ENCODE data around the gene OTOG.

The OTOG gene

DNA sequence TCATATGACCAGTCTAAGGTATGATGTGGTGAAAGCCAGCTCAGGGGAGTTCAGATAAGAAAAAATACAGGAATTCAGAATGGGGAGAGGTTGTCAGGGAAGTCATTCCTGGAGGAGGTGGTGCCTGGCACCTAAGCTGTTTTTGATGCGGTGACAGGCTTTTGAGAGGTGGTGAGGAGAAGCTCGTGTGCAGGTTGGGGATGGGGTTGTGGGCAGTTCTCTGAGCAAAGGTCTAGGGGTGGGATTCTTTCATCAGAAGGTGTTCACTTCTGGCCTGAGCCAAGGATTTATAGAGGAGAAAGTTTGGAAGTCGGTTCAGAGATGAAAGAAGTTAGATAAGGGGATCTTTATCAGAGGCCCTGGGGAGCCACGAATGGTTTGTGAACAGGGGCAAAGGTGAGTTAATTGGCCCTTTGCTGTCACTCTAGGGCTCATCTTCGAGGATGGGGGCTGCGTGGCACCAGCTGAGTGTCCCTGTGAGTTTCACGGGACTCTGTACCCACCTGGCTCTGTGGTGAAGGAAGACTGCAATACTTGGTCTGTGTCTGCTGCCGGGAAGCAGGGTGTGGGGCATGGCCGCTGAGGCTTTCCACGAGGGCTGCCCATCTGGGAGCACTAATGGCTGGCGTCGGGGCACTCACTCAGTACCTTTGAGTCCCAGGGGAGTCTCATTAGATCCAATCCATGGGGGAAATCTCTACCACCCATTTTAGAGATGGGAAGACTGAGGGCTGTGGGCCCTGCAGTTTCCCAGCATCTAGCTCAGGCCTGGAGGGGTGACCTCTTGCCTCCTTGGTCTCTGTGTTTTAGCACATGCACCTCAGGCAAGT lies 13.4 kb downstream of the OTOG start:
- no peak for DNase-seq (ENCODE audit: low read depth in 2 of 2)

DNA sequence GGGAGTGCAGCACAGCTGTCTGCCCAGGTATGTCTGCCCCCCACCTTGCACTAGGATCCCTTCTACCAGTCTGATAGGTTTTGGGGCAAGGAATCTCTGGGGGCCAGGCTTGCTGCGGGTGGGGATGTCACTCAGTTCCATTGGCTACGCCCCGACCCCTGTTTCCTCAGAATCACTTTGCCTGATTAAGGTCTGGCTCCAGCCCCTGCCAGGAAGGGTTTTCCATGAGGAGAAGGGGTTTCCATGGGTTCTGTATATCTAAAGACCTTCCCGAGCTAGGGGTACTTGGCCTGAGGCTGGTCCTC lies 14.0 kb downstream of the OTOG start:
- no peak for DNase-seq (ENCODE audit: low read depth in 2 of 2)

DNA sequence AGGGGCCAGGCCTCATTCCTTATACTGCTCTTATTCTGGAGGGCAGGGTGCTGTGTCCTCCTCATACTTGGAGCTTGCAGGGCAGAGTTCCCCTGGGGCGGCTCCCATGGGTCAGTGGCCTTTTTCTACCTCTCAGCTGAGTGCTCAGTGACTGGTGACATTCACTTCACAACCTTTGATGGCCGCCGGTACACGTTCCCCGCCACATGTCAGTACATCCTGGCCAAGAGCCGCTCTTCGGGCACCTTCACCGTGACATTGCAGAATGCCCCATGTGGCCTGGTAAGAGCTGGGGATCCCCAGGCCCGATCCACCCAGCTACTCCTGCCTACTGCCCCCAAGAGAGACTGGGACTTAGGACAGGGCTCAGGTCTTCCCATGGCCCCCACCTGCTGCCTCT lies 14.5 kb downstream of the OTOG start:
- DNase-seq (ENCODE audit: low read depth in 2 of 2): no peak

DNA sequence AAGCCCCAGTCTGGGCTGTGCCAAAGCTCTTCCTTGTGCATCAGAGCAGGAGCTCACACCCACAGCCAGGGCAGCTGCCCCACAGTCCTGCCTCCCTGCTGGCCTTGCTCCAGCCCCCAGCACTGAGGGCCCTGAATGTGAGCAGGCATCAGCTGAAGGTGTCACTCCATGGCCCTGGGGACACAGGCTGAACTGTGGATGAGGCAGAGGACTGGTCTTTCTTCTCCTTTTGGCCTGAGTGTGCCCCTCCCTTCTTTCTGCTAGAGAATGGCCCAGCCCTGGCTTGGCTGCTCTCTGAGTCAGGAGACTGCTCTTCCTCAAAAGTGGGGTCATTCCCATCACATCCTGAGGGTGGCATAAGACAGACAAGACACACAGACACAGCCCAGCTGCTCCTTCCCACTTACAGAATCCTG lies 16.2 kb downstream of the OTOG start:
- DNase-seq (ENCODE audit: low read depth in 2 of 2): no peak

DNA sequence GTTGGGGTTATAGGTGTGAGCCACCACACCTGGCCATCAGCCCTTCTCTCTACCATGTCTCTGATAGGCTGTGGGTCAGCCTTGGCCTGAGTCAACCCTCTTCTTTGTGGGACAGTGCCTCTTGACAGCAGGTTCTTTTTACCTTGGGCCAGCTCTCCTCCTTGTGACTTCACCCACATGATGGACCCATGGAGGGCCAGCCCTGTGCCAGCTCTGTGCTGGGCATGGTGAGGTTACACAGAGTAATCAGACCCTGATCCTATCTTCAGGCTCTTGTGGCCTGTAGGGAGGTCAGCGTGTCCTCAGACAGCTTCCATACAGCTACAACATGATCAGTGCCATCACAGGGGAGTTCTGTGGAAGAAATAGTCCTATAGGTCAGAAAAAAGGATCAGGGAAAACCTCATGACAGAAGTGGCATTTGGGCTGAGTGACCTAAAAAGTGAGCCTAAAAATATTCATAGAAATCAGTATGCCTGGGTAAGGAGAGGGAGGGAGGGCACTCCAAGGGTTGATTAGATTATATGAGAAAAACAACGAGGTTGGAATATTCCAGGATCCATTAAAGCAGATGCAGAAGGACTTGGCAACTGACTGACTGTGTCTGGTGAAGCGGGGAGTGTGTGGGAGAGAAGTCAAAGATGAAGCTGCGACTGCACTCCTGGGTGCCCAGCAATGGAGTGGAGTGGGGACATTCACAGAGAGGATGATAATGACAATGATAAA lies 17.1 kb downstream of the OTOG start:
- DNase-seq (ENCODE audit: low read depth in 2 of 2): no peak

DNA sequence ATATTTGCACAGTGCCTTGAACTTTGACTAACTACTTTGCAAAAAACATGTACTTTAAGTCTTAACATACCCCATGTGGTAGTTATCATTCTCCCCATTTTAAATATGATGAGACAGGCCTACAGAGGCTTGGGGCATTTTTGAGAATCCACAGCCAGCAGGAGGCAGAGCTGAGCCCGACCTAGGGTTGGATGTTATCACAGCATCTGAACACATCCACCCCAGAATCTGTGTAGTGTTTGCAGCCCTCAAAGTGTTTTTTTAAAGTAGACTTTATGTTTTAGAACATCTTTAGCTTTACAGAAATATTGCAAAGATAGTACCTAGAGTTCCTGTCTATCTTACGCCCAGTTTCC lies 17.6 kb downstream of the OTOG start:
- DNase-seq (ENCODE audit: low read depth in 2 of 2): no peak

DNA sequence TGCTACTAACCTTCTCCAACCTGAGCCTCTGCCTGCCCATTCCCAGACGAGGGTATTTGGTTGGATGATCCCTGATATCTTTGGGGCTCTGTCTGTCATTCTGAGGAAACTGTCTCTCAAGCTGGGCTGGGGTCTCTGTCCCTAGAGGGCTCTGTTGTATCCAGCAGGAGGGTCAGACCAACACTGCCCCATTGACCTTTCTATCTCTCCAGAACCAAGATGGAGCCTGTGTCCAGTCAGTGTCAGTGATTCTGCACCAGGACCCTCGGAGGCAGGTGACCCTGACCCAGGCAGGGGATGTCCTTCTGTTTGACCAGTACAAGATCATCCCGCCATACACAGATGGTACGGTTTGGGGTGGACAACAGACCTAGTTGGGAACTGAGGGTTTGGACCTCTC lies 21.9 kb downstream of the OTOG start:
- DNase-seq (ENCODE audit: low read depth in 2 of 2): no peak

DNA sequence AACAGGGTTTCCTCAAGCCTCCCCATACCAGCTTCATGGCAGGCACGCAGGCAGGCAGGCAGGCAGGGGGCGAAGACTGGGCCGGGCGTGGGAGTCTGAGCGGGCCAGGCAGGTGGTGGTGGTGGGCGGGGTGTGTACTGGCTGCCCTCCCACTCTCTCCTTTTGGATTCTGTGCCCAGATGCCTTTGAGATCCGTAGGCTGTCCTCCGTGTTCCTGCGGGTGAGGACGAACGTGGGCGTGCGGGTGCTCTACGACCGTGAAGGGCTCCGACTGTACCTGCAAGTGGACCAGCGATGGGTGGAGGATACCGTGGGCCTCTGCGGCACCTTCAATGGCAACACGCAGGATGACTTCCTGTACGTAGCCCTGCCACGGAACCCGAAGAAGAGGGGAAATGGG lies 23.0 kb downstream of the OTOG start:
- no peak for DNase-seq (ENCODE audit: low read depth in 2 of 2)

DNA sequence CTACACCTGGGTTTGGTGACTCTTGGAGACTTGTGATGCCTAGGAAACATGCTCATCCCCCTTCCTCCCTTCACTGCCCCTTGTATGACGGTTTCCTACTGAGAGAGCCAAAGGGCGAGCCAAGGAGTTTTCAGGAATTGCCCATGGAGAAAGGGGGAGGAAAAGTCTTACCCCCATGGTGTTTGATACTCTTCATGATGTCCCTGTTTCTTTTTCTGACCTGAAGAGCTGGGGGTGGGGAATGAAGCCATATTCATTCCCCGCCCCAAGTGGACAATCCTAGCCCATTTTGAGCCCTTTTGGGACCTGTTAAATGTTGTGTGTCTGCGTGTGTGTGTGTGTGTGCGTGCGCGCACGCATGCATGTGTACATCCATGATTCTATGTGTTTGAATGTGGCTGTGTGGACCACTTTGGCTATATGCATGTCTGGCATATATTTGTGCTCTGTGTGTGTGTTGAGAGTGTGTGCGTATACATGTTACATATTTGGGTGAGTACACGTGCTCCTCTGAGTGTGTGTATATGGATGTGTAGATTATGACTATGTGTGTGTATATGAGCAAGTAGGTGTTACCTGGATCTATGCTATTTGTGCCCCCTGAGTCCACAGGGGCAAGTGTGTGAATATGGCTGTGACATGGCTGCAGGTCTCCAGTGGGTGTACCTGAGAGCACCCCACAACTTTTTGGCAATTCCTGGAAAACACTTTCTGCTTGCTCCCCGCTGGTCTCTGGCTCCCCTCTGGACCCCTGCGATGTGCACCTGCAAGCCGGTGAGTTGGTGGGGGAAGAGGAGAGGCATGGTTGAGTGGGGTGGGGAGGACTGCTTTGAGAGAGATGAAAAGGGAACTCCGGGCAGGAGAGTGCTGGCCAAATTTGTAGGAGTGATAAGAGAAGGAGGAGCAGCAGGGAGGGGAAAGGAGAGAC lies 24.6 kb downstream of the OTOG start:
- no peak for DNase-seq (ENCODE audit: low read depth in 2 of 2)

DNA sequence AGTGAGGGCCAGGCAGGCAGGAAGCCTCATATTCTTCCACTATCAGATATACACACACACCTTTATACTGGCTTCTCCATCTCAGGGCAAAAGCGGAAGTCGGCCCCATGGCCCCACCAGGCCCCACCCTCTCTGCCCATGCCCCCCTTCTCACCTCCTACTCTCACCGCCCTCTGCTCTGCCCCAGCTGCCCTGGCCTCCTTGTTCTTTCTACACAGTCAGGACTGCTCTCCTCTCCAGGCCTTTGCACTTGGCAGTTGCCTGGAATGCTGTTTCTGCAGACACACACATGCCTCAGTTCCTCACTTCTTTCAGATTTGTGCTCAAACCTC lies 25.3 kb downstream of the OTOG start:
- DNase-seq (ENCODE audit: low read depth in 2 of 2): no peak

DNA sequence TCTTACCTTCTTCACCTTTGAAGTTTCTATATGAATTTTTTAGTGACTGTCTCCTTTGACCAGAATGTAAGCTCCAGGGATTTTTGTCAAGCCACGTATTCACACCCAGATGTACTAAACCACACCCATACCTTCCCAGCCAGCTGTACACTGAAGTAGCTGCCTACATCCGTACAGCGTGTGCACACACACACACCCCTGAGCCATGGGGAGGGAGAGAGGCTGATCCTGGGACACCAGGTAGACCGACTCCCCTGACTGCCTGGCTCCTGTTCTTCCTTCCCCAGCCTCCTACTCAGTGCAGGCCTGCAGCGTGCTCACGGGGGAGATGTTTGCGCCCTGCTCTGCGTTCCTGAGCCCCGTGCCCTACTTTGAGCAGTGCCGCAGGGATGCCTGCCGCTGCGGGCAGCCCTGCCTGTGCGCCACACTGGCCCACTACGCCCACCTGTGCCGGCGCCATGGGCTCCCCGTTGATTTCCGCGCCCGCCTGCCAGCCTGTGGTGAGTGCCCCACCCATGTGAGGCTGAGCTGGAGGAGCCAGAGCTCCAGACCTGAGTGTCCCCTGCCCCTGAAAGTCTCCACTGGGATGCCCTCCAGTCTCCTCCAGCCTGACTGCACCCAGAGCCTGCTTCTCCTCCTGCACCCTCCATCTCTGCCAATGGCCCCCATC lies 25.9 kb downstream of the OTOG start:
- no peak for DNase-seq (ENCODE audit: low read depth in 2 of 2)

DNA sequence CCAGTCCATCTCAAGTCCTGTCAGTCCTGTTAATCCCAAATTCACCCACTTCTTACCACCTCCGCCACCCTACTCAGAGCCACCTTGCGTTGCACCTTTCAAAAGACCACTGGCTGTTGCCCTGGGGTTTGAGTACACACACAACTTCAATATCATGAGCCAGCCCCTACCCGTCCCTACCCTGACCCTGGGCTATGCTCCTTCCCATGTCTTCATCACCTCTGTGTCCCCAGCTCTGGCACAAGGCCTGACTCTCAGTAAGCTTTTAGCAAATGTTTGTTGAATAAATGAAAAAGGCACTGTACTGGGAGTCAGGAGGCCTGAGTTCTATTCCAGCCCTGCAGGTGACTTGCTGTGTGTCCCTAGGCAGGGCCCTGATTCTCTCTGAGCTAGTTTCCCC lies 26.5 kb downstream of the OTOG start:
- no peak for DNase-seq (ENCODE audit: low read depth in 2 of 2)

DNA sequence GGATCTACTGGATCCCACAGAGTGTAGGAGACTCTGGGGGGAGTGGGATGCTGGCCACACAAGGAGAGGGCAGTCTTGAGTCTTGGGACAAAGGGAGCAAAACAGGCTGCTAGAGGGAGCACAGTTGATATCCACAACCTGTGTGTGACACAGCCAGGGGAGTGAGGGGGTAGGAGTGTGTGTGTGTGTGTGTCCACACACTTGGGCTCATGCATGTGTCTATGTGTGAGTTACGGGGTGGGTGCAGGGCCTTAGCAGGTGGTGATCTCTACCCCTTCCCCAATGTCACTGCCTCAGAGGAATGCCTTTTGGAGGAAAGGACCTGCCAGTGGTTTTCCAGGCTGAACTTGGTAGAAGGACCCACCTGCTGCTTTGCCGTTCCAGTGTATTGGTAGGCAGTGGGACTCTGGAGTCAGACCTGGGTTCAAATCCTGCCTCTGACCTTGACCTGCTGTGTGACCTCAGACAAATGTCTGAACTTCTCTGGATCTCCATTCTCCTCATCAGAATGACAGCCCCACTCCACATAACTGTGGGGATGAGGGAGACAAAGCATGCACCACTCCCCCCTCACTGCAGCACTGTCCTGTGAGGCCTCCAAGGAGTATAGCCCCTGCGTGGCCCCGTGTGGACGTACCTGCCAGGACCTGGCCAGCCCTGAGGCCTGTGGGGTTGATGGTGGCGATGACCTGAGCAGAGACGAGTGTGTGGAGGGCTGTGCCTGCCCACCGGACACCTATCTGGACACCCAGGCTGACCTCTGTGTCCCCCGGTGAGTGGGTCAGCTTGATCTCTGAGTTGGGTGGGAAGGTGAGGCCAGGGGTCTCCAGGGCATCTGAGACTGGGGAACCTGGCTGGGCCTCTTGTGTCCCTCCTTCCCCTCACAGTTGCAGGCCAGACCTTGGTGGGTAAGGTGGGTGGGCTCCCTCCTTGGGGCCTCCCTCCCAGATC lies 27.4 kb downstream of the OTOG start:
- DNase-seq (ENCODE audit: low read depth in 2 of 2): no peak

DNA sequence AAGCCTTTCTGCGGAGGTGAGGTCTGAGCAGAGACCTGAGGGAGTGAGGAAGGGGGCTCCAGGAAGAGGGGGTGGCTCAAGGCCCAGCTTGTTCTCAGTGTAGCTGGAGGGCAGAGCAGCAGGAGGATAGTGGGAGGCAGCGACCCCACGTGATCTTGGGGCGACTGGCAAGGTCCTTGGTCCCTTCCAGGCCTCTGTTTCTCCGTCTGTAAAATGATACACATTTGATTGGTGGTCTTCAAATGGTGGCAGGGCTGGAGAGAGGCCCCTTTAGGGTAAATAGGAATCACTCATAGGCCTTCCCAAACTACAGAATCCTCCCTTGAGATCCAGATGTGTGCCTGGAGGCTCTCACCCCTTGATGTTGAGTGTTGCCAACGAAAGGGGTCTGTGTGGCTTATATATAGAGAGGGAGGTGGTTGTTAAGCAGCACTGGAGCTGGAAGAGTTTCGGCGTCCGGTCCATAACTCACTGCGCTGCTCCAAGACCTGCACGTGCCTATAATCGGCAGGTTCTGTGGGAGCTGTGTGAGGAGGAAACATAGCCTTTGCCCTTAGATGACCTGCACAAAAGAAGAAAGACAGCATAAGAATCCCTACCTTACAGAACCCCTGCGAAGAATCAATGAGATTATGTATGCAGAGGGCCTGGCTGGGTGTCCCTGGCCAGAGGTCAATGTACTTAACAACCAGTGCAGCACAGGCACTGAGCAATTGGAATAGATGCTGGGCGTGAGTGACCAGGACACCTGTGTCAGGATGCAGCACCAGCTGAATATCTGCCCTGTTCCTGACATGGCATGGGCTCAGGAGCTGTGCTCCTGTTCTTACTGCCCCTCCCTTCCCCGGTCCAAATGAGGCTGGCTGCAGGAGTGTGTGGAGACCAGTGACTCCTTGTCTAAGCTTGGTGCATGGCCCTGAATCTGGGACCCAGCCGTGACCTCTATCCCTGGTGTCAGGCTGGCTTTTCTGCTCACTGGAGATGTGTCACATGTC lies 28.7 kb downstream of the OTOG start:
- DNase-seq (ENCODE audit: low read depth in 2 of 2): no peak

DNA sequence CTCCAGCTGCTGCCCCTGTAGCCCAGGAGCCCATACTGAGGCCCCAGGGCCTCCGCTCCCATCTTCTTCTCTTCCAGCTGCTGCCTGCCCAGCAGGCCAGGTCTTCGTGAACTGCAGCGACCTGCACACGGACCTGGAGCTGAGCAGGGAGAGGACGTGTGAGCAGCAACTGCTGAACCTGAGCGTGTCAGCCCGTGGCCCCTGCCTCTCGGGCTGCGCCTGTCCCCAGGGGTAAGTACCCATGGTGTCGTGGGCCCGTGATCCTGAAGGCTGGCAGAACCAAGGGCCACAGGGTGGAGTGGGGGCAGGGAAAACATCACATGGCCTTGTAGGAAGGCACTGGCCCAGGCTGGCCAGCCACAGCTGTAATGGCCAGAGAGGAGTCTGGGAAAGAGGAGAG lies 31.2 kb downstream of the OTOG start:
- DNase-seq (ENCODE audit: low read depth in 2 of 2): no peak

DNA sequence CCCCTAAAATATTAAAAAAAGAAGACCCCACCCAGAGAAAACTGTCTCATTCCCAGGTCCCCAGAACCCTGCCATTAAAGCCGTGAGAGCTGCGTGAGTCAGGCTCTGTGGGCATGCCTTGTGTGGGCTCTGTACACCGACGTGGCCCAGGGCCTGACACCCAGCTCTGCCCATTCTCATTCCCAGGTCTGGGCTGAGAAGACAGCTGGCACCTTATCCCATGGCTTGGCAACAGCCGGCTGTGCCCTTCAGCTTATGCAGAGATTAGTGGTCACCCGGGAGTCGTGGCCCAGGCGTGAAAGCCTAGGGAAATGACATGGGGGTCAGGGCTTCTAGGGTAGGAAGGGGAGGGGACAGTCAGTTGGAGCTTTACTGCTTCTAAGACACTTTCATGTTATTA lies 31.9 kb downstream of the OTOG start:
- DNase-seq (ENCODE audit: low read depth in 2 of 2): no peak

DNA sequence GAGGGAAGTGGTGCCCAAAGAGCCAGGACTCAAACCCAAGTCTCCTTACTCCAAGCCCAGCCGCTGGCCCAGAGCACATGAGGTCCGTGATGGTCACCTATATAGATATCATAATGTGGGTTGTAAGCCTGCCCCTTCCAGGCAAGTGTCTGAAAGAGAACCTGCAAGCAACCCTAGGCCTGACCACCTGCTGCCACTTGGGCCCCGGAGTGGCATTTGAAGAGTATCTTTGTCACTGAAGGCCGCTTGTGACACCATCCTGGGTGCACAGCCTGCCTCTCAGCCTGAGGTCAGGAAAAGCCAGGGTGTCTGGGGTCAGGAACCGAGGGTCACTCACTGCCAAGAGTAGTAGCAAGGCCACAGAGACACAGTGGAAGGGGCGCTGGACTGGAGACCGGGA lies 32.4 kb downstream of the OTOG start:
- no peak for DNase-seq (ENCODE audit: low read depth in 2 of 2)

DNA sequence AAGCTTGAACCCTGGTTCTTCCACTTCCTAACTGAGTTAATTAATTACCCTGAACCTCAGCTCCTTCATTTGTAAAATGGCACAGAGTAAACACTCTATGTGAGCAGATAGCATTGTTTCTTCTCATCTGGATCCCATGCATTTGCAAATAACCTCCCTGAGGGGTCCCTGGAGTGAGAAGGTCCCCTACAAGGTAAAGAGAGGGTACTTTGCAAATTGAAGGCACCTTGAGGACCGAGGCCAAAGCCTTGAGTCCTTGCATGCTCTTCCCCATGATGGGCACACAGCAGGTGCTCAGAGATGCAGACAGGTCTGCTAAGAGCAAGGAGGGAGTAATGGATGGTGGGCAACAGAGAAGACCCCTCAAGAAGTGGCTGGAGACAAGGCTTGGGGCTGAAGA lies 33.2 kb downstream of the OTOG start:
- DNase-seq (ENCODE audit: low read depth in 2 of 2): no peak

DNA sequence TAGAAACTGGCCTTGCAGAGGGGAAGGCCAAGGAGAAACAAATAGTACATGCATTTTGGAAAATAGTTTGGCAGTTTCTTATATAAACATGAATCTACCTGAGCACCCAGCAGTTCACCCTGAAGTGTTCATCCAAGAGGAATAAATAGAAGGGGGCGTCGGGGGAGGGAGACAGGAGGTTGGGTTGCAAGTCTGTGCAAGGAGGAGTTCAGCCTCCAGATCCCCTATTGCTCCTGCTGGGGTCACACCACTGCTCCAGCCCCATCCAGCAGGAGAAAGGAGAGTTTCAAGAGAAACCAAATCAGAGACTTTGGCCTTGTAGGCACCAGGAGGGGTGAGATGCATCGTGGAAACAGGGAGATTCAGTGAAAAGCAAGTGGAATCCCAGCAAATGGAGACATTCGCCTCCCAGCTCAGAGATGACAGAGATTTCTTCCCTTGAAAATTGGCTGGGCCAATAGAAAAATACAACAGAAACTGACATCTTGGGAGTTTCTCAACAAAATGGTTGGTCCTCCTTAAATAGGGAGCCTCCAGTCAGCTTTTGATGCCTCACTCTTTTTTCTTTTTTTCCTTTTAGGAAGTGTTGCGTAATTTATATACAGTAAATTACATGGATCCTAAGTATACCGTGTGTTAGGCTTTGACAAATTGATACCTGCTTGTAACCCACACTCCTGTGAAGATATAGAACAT lies 34.1 kb downstream of the OTOG start:
- no peak for DNase-seq (ENCODE audit: low read depth in 2 of 2)
